Keratinocyte (primary cell): ENCODE measurements around the gene MSI2. TPM values are rescaled to one million over a fixed set of nuclear protein-coding genes. Genes with fewer than 3 reads are reported as not detected.
"Not testable (repeated sequence)": the region's sequence is repeated elsewhere in the genome, so short reads cannot be mapped to it uniquely, and the experiment has no call there.

Source experiments
- DNase-seq: peaks from one replicate; pipeline ENCODE4 v3.0.0-alpha.2; 2011; ENCODE audit warnings: low read depth, missing footprints, low spot score
- FAIRE-seq: peaks from 2 replicates; lab custom pipeline; 2011; peaks lifted over from hg19 to GRCh38; lab: Jason Lieb, UNC
- H2AFZ ChIP-seq: 2 replicates; pipeline ENCODE4 v1.6.0; 2012; ENCODE audit warnings: low read length, control low read depth, inconsistent platforms; ENCODE audit not compliant: control insufficient read depth
- H3K27ac ChIP-seq: 2 replicates; pipeline ENCODE4 v1.5.1; 2011; ENCODE audit warnings: low read length; ENCODE audit not compliant: control insufficient read depth, insufficient read depth
- H3K27me3 ChIP-seq: 3 replicates; pipeline ENCODE4 v1.6.0; 2011; ENCODE audit warnings: low read length; ENCODE audit not compliant: control insufficient read depth, insufficient read depth; ENCODE audit errors: extremely low read depth
- H3K36me3 ChIP-seq, 2 experiments: 2 replicates in 1 of 2; 3 replicates in 1 of 2; pipeline ENCODE4 v1.5.1; 2011; ENCODE audit warnings: low read length in 2 of 2, mild to moderate bottlenecking in 1 of 2; ENCODE audit not compliant: control insufficient read depth in 2 of 2, insufficient read depth in 2 of 2; ENCODE audit errors: extremely low read depth in 1 of 2
- H3K4me1 ChIP-seq: 3 replicates; pipeline ENCODE4 v1.5.1; 2011; ENCODE audit warnings: low read length; ENCODE audit not compliant: control insufficient read depth, insufficient read depth; ENCODE audit errors: extremely low read depth
- H3K4me2 ChIP-seq: 3 replicates; pipeline ENCODE4 v1.6.0; 2011; ENCODE audit warnings: low read depth, low read length; ENCODE audit not compliant: control insufficient read depth, insufficient read depth; ENCODE audit errors: extremely low read depth
- H3K4me3 ChIP-seq, 3 experiments: fragments of 200-600 bp in 1 of 3; sonication (generic) in 1 of 3; 2 replicates in 2 of 3; 3 replicates in 1 of 3; pipeline ENCODE4 v1.5.1; 2011 to 2016; ENCODE audit warnings: low read length in 3 of 3, mild to moderate bottlenecking in 3 of 3, control low read depth in 2 of 3, inconsistent platforms in 1 of 3, low read depth in 1 of 3, mixed read lengths in 1 of 3, mixed run types in 1 of 3, moderate library complexity in 1 of 3; ENCODE audit not compliant: control insufficient read depth in 2 of 3, insufficient read depth in 2 of 3; ENCODE audit errors: extremely low read depth in 1 of 3
- H3K79me2 ChIP-seq: 2 replicates; pipeline ENCODE4 v1.6.0; 2012; ENCODE audit warnings: low read length; ENCODE audit not compliant: control insufficient read depth, insufficient read depth
- H3K9ac ChIP-seq: 3 replicates; pipeline ENCODE4 v1.6.0; 2011; ENCODE audit warnings: low read length; ENCODE audit not compliant: control insufficient read depth, insufficient read depth; ENCODE audit errors: extremely low read depth
- H3K9me1 ChIP-seq: 3 replicates; pipeline ENCODE4 v1.6.0; 2011; ENCODE audit warnings: low read length; ENCODE audit not compliant: control insufficient read depth, insufficient read depth; ENCODE audit errors: extremely low read depth
- H3K9me3 ChIP-seq: 2 replicates; pipeline ENCODE4 v1.5.1; 2012; ENCODE audit warnings: low read depth, low read length; ENCODE audit not compliant: control insufficient read depth
- H4K20me1 ChIP-seq: 3 replicates; pipeline ENCODE4 v1.6.0; 2011; ENCODE audit warnings: low read length; ENCODE audit not compliant: control insufficient read depth, insufficient read depth; ENCODE audit errors: extremely low read depth
- CTCF ChIP-seq, 3 experiments: IDR thresholded peaks in 1 of 3; conservative IDR thresholded peaks in 1 of 3; optimal IDR thresholded peaks in 1 of 3; 2 replicates in 2 of 3; 3 replicates in 1 of 3; pipeline versions ENCODE3 to v1.5.1; 2011; ENCODE audit warnings: low read length in 3 of 3, mild to moderate bottlenecking in 3 of 3, moderate library complexity in 2 of 3, control low read depth in 1 of 3, inconsistent platforms in 1 of 3; ENCODE audit not compliant: insufficient read depth in 2 of 3; ENCODE audit errors: extremely low read depth in 1 of 3
- EZH2 ChIP-seq: IDR thresholded peaks from one replicate; pipeline ENCODE4 v1.6.1; 2012; ENCODE audit warnings: inconsistent platforms, mild to moderate bottlenecking, low read length, moderate library complexity
- dilution Hi-C: fragments of 300-500 bp; cut with MboI; formaldehyde crosslinking; loops from one replicate; pipeline ENCODE4 v1.7.0; 2020; ENCODE audit warnings: low sequenced_read_pairs; ENCODE audit not compliant: extremely low pct_ligation_motif_present
- polyA plus RNA-seq, 5 experiments: library from polyadenylated mRNA; depleted of rRNA in 3 of 5; stranded (reverse) in 3 of 5; stranded (forward) in 1 of 5; unstranded in 1 of 5; fragments of >200 nt; gene quantifications; 1 replicate in 1 of 5; 2 replicates in 3 of 5; 3 replicates in 1 of 5; pipeline versions ENCODE4 v1.2.1 to v1.2.3, GENCODE V29; 2011 to 2012; ENCODE audit warnings: missing spikeins in 2 of 5, low read depth in 1 of 5, low replicate concordance in 1 of 5

The MSI2 gene
- polyA plus RNA-seq, 1 donor (not counting 4 experiments of a cell fraction or from before 2014, with no cell fraction given) = 22.3 TPM

- H4K20me1 ChIP-seq = no peaks in the 10 kb centered on the region
- H2AFZ ChIP-seq = no peak overlapping the region
- no peak overlapping the region for H3K4me2 ChIP-seq
- H3K4me3 ChIP-seq = no peak overlapping the region
- no peaks in the 10 kb centered on the region for H3K9me1 ChIP-seq
- H3K9me3 ChIP-seq = no peaks in the 10 kb centered on the region
- H3K9ac ChIP-seq = no peak overlapping the region
- dilution Hi-C loops = no loop called here
- no peaks in the 10 kb centered on the region for H3K27me3 ChIP-seq
- H3K36me3 ChIP-seq = peaks cover 0 to 4% of the 10 kb centered on the region in 2 experiments
- DNase-seq (no peak), FAIRE-seq (no peak)
- no peaks in the 10 kb centered on the region for H3K4me1 ChIP-seq
- H3K27ac ChIP-seq = no peak overlapping the region
- H3K79me2 ChIP-seq = no peaks in the 10 kb centered on the region
- TF ChIP-seq EZH2 (no peak), CTCF (optimal IDR thresholded peaks at IDR 0.05 in 1 of 3, IDR thresholded peaks at IDR 0.05 in 1 of 3, conservative IDR thresholded peaks at IDR 0.05 in 1 of 3; ENCODE audit: extremely low read depth in 1 of 3, insufficient read depth in 2 of 3, low read length in 3 of 3) (no peak)
These were observed 364.3 kb downstream of the MSI2 start for GRCh38 chr17:57620576-57620975.

GRCh38 chr17:57621791-57622190 lies 365.5 kb downstream of the MSI2 start:
- H3K9ac ChIP-seq, FAIRE-seq, dilution Hi-C loops, H2AFZ ChIP-seq, H3K36me3 ChIP-seq, H3K9me3 ChIP-seq, DNase-seq, H3K27me3 ChIP-seq, H3K9me1 ChIP-seq, H3K27ac ChIP-seq, H3K4me3 ChIP-seq, H3K4me2 ChIP-seq, H3K79me2 ChIP-seq, H4K20me1 ChIP-seq, H3K4me1 ChIP-seq: not testable (repeated sequence)

- dilution Hi-C loops = no loop called here
- DNase-seq (no peak), FAIRE-seq (no peak)
- Histone ChIP-seq H3K4me1 (no peaks in the 10 kb centered on the region), H3K36me3 (no peaks in the 10 kb centered on the region), H3K27me3 (no peaks in the 10 kb centered on the region), H2AFZ (no peak overlapping the region), H3K9me3 (no peaks in the 10 kb centered on the region), H3K9me1 (no peaks in the 10 kb centered on the region), H3K4me3 (no peak overlapping the region), H3K79me2 (no peaks in the 10 kb centered on the region), H3K4me2 (no peak overlapping the region), H3K27ac (no peak overlapping the region), H4K20me1 (no peaks in the 10 kb centered on the region), H3K9ac (no peak overlapping the region)
- TF ChIP-seq CTCF (optimal IDR thresholded peaks at IDR 0.05 in 1 of 3, IDR thresholded peaks at IDR 0.05 in 1 of 3, conservative IDR thresholded peaks at IDR 0.05 in 1 of 3; ENCODE audit: extremely low read depth in 1 of 3, insufficient read depth in 2 of 3, low read length in 3 of 3) = no peak
- no peak for TF ChIP-seq EZH2
These were observed 366.0 kb downstream of the MSI2 start for GRCh38 chr17:57622306-57622682.
